ENCODE results near the gene IFITM10. TPM values are rescaled to one million over a fixed set of nuclear protein-coding genes. Genes with fewer than 3 reads are reported as not detected.

IFITM10 gene
- total RNA-seq, 1 donor from 2014 or later: 2.7 TPM

DNA sequence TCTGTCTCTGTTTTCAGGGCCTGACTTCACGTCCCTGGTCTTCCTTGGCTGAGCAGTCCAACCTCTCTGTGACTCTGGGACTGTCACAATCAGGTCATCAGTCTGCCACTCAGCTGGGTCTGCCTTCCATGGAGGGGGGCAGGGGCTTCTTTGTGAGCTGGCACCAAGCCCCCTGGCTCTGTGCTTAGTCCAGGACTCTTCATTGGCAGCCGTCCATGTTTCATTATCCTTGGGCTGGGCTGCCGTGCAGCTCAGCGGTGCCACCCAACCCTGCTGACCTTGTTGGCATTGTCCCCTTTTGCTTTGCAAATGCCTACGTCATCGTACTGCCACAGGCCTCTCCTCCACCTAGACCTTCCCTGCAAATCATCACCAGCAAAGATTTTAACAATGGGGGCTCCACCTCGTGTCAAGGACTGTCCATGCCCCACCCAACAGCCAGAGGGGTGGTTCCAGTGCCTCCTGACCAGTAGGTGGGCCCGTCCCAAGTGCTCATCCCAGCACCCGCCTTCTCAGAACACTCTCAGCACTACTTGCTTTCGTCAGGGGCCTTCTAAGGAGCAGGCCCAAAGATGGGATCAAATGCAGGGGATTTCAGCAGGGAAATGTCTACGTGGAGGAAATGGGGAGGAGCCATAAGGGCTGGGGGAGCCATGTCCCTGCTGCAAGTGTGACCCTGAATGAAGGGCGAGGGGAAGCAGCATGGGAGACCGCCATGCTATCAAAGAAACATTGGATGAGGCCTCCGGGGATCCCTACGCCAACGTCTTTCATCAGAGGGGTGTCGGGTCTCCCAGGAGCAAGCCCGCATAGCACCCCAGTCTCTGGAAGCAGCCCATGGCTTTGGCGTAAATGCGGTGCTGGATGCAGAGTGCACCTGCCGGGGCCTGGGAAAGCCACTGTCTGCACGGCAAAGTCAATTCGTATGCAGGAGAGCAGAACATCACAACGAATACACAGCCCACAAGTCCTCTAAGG lies 35.2 kb downstream of the IFITM10 start:
- TF ChIP-seq, protein P1, sequence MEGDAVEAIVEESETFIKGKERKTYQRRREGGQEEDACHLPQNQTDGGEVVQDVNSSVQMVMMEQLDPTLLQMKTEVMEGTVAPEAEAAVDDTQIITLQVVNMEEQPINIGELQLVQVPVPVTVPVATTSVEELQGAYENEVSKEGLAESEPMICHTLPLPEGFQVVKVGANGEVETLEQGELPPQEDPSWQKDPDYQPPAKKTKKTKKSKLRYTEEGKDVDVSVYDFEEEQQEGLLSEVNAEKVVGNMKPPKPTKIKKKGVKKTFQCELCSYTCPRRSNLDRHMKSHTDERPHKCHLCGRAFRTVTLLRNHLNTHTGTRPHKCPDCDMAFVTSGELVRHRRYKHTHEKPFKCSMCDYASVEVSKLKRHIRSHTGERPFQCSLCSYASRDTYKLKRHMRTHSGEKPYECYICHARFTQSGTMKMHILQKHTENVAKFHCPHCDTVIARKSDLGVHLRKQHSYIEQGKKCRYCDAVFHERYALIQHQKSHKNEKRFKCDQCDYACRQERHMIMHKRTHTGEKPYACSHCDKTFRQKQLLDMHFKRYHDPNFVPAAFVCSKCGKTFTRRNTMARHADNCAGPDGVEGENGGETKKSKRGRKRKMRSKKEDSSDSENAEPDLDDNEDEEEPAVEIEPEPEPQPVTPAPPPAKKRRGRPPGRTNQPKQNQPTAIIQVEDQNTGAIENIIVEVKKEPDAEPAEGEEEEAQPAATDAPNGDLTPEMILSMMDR (IDR thresholded peaks at IDR 0.05; ENCODE audit: unreplicated experiment): no peak
- Mint-ChIP-seq H3K4me1 (no peaks in the 10 kb centered on the region), H3K36me3 (no peaks in the 10 kb centered on the region), H3K27ac (no peak overlapping the region), H3K9me3 (no peaks in the 10 kb centered on the region), H3K27me3 (ENCODE audit: low read depth) (peaks cover 23% of the 10 kb centered on the region), H3K4me3 (no peak overlapping the region)
- no peak for DNase-seq (ENCODE audit: low spot score in 2 of 2, unreplicated experiment in 2 of 2)

- peaks cover 28% of the 10 kb centered on the region for H3K4me1 Mint-ChIP-seq
- H3K36me3 Mint-ChIP-seq: no peaks in the 10 kb centered on the region
- peaks cover 4% of the 10 kb centered on the region for H3K9me3 Mint-ChIP-seq
- TF ChIP-seq, protein P1 (IDR thresholded peaks at IDR 0.05; ENCODE audit: unreplicated experiment): no peak
- DNase-seq (ENCODE audit: low spot score in 2 of 2, unreplicated experiment in 2 of 2): no peak
- peaks cover 17% of the 10 kb centered on the region for H3K27me3 Mint-ChIP-seq (ENCODE audit: low read depth)
- no peak overlapping the region for H3K4me3 Mint-ChIP-seq
- no peak overlapping the region for H3K27ac Mint-ChIP-seq
Observed at GRCh38 chr11:1708716-1709115, 41.7 kb downstream of the IFITM10 start.

DNA sequence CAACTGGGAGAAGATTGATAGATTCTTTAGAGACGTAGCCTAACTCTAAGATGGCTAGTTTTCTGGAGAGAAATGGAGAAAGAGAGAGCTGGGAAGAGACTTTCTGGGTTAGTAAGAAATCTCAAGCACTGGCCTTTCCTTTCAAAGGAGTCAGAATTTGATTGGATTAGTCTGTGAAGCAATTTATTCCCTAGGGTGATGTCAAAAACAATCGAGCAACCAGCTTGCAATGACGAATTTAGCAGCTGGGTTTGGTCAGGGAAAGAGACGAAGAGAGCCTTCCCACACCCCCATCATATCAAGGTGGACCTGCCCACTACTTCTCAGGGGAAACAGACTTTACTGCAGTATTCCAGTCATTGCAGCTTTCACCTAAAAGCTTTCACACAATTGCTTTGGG lies 42.6 kb downstream of the IFITM10 start:
- peaks cover 28% of the 10 kb centered on the region for H3K4me1 Mint-ChIP-seq
- TF ChIP-seq, protein P1 (IDR thresholded peaks at IDR 0.05; ENCODE audit: unreplicated experiment): no peak
- peaks cover 14% of the 10 kb centered on the region for H3K27me3 Mint-ChIP-seq (ENCODE audit: low read depth)
- no peaks in the 10 kb centered on the region for H3K36me3 Mint-ChIP-seq
- no peak for DNase-seq (ENCODE audit: low spot score in 2 of 2, unreplicated experiment in 2 of 2)
- no peak overlapping the region for H3K27ac Mint-ChIP-seq
- H3K4me3 Mint-ChIP-seq: no peak overlapping the region
- H3K9me3 Mint-ChIP-seq: peaks cover 4% of the 10 kb centered on the region

DNA sequence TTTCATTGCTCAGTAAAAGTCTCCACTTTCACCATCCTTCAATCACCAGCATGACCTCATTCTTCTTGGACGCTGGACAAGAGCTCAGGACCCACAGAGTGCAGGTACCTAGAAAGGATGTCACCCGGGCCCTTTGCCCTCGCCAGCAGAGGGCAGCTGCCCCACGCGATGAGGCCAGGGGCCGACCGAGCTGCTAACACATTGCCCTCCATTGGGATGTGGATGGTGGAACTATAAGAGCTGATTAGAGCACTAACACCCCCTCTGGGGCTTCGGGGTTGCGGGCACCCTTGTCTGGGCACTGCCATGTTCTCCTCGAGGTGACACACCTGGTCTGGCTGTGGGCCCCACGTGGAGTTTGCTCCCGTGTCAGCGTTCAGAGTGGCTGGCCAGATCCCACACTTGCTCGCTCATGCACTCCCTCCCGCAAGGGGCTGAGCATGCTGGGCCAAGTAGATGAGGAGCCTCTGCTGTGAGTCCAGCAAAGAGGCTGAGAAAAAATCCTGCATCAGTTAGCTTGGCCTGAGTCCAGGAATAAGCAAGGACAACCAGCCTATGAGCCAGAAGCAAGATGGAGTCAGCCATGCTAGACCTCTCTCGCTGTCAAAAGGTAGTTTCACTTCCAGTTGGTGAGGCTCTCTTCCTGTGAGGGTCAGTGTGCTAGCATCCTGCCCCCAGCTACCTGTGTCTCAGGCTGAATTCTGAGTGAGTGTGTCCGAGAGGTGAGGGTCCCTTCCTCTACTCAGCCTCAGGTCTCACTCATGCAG lies 43.6 kb downstream of the IFITM10 start:
- Mint-ChIP-seq H3K27me3 (ENCODE audit: low read depth) (peaks cover 13% of the 10 kb centered on the region), H3K4me3 (no peak overlapping the region), H3K4me1 (peaks cover 28% of the 10 kb centered on the region), H3K9me3 (peaks cover 9% of the 10 kb centered on the region), H3K27ac (peak overlapping the region; percentile 95), H3K36me3 (no peaks in the 10 kb centered on the region)
- TF ChIP-seq, protein P1 (IDR thresholded peaks at IDR 0.05; ENCODE audit: unreplicated experiment): no peak
- no peak for DNase-seq (ENCODE audit: low spot score in 2 of 2, unreplicated experiment in 2 of 2)

- H3K9me3 Mint-ChIP-seq: peaks cover 10% of the 10 kb centered on the region
- no peak overlapping the region for H3K4me3 Mint-ChIP-seq
- TF ChIP-seq, protein P1 (IDR thresholded peaks at IDR 0.05; ENCODE audit: unreplicated experiment): no peak
- peaks cover 28% of the 10 kb centered on the region for H3K4me1 Mint-ChIP-seq
- no peaks in the 10 kb centered on the region for H3K36me3 Mint-ChIP-seq
- peak overlapping the region; percentile 95 for H3K27ac Mint-ChIP-seq
- H3K27me3 Mint-ChIP-seq (ENCODE audit: low read depth): peaks cover 6% of the 10 kb centered on the region
- DNase-seq (ENCODE audit: low spot score in 2 of 2, unreplicated experiment in 2 of 2): no peak
Observed at GRCh38 chr11:1705126-1706052, 45.0 kb downstream of the IFITM10 start.

Data from mesothelial cell of epicardium (in vitro differentiated cells).